ENCODE data around the gene TADA3. TPM values are rescaled to one million over a fixed set of nuclear protein-coding genes. Genes with fewer than 3 reads are reported as not detected.
A peak's percentile ranks its signal among the peaks of the same experiment; 100 is the strongest.

TADA3 gene
- total and polyA plus RNA-seq, 2 donors (not counting 1 experiment from before 2014, with no cell fraction given) = 51.2 to 87.9 TPM

DNA sequence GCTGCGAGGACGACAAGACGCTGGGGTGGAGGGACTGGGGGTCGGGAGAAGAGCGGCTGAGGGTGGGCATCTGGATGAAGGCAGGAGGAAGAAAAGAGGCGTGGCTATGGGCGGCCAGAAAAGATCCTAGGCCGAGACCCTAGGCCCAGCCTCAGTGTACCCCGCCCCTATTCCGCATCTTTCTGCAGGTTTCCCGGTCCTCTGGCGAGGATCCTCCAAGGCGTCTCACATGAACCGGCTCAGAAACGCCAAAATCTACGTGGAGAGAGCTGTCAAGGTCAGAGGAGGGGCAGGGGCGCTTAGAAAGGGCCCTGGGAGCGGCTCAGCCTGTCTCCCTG lies 18.1 kb upstream of the TADA3 start:
- TF ChIP-seq, protein P1, sequence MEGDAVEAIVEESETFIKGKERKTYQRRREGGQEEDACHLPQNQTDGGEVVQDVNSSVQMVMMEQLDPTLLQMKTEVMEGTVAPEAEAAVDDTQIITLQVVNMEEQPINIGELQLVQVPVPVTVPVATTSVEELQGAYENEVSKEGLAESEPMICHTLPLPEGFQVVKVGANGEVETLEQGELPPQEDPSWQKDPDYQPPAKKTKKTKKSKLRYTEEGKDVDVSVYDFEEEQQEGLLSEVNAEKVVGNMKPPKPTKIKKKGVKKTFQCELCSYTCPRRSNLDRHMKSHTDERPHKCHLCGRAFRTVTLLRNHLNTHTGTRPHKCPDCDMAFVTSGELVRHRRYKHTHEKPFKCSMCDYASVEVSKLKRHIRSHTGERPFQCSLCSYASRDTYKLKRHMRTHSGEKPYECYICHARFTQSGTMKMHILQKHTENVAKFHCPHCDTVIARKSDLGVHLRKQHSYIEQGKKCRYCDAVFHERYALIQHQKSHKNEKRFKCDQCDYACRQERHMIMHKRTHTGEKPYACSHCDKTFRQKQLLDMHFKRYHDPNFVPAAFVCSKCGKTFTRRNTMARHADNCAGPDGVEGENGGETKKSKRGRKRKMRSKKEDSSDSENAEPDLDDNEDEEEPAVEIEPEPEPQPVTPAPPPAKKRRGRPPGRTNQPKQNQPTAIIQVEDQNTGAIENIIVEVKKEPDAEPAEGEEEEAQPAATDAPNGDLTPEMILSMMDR (conservative IDR thresholded peaks at IDR 0.05 in 1 of 2, IDR thresholded peaks at IDR 0.05 in 1 of 2; ENCODE audit: low read depth in 1 of 2, low read length in 2 of 2) = no peak
- TF ChIP-seq EZH2 (IDR thresholded peaks at IDR 0.05; ENCODE audit: low read length, missing control alignments) = no peak
- Histone ChIP-seq H3K27ac (ENCODE audit: insufficient read depth, low read length) (peak overlapping the region; percentile 85), H3K4me3 (replicated peaks in 1 of 4; ENCODE audit: control extremely low read depth in 1 of 4, insufficient read depth in 1 of 4, low read depth in 3 of 4, low read length in 4 of 4) (peak overlapping the region; percentile 49 to 68 (median 54)), H3K27me3 (ENCODE audit: control insufficient read depth, insufficient read depth, low read length) (no peaks in the 10 kb centered on the region), H3K79me2 (ENCODE audit: control insufficient read depth, insufficient read depth, low read length) (no peaks in the 10 kb centered on the region), H2AFZ (ENCODE audit: low read length) (no peak overlapping the region), H3K36me3 (ENCODE audit: control insufficient read depth, insufficient read depth, low read length) (peaks cover 10% of the 10 kb centered on the region), H4K20me1 (ENCODE audit: control insufficient read depth, extremely low read depth, insufficient read depth, low read length) (no peaks in the 10 kb centered on the region), H3K9ac (ENCODE audit: insufficient read depth, low read length) (peak overlapping the region; percentile 76), H3K9me3 (ENCODE audit: control insufficient read depth, insufficient read depth, low read depth, low read length) (no peaks in the 10 kb centered on the region), H3K4me2 (ENCODE audit: extremely low read depth, insufficient read depth, low read length) (peak overlapping the region; percentile 82), H3K4me1 (ENCODE audit: control insufficient read depth, extremely low read depth, insufficient read depth, low read length) (peaks cover 3% of the 10 kb centered on the region)
- DNase-seq (ENCODE audit: low read depth in 2 of 2) = no peak

DNA sequence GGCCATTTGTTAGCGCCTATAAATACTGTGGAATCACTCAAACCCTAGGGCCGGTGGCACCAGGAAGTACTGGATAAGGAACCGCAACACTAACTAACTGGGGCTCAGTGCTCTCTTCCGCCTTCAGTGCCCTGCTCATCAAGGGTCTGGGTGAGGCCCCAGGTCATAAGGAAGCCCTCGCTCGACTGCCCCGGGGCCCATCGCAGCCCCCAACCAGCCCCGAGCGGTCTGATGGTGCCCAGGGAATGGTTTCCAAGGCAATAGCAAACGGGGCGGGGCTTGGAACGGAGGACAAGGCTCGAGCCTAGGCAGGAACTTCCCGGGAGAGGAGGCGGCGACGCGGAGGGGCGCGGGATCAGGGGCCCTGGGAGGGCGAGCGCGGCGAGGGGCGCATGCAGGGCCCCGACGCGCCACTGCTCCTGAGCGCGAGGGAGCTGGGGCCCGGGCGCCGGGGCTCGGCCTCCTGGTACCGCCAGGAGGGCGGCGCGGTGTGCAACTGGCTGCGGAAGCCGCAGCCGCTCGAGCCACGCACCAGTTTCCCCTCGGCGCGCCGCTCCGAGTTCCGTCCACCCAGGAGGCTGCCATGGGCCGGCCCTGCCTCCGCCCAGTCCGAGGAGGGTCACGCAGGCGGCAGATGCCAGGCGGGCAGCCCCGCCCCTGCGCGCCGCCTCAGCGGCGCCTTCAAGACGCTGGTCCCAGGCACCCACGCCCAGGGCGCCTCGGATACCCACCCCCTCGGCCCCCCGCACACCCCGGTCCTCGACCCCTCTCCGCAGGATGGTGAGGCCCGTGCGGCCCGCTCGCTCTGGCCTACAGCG lies 17.6 kb upstream of the TADA3 start, which contains the start of gene TTLL3:
Gene TTLL3, plus strand, starts transcription at position 648 of the 818 bp plus-strand sequence. CDS start 400 bp downstream, outside the sequence.
- TF ChIP-seq, protein P1 (conservative IDR thresholded peaks at IDR 0.05 in 1 of 2, IDR thresholded peaks at IDR 0.05 in 1 of 2; ENCODE audit: low read depth in 1 of 2, low read length in 2 of 2) = no peak
- peaks cover 13% of the 10 kb centered on the region for H3K36me3 ChIP-seq (ENCODE audit: control insufficient read depth, insufficient read depth, low read length)
- no peak within 1 kb of the TSS for H2AFZ ChIP-seq (ENCODE audit: low read length)
- peaks cover 3% of the 10 kb centered on the region for H3K4me1 ChIP-seq (ENCODE audit: control insufficient read depth, extremely low read depth, insufficient read depth, low read length)
- H4K20me1 ChIP-seq (ENCODE audit: control insufficient read depth, extremely low read depth, insufficient read depth, low read length) = no peaks in the 10 kb centered on the region
- peak within 1 kb of the TSS; percentile 76 for H3K9ac ChIP-seq (ENCODE audit: insufficient read depth, low read length)
- H3K79me2 ChIP-seq (ENCODE audit: control insufficient read depth, insufficient read depth, low read length) = no peaks in the 10 kb centered on the region
- peak within 1 kb of the TSS; percentile 49 to 68 (median 54) for H3K4me3 ChIP-seq (replicated peaks in 1 of 4; ENCODE audit: control extremely low read depth in 1 of 4, insufficient read depth in 1 of 4, low read depth in 3 of 4, low read length in 4 of 4)
- H3K4me2 ChIP-seq (ENCODE audit: extremely low read depth, insufficient read depth, low read length) = peak within 1 kb of the TSS; percentile 82
- peak within 1 kb of the TSS; percentile 85 for H3K27ac ChIP-seq (ENCODE audit: insufficient read depth, low read length)
- peak; percentile 53 to 60 for DNase-seq (ENCODE audit: low read depth in 2 of 2)
- H3K9me3 ChIP-seq (ENCODE audit: control insufficient read depth, insufficient read depth, low read depth, low read length) = no peaks in the 10 kb centered on the region
- H3K27me3 ChIP-seq (ENCODE audit: control insufficient read depth, insufficient read depth, low read length) = no peaks in the 10 kb centered on the region

DNA sequence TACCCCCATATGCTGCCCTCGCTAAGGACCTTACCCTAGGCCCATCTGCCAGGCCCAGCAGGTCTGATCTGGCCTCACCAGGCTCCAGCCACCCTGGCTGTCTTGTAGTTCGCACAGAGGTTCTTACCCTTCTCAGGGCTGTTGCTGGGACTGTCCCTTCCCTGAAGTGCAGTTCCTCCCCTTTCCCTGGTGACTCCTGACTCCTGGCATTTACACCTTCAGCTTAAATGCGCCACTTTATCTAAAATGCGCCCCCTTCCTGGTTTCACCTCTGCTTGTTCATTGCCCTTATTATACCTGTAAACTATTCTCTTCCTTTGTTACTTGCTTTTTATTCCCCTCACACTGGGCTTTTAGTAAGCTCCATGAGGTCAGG lies 17.0 kb upstream of the TADA3 start:
- H3K9me3 ChIP-seq (ENCODE audit: control insufficient read depth, insufficient read depth, low read depth, low read length) = no peaks in the 10 kb centered on the region
- no peak for DNase-seq (ENCODE audit: low read depth in 2 of 2)
- peaks cover 3% of the 10 kb centered on the region for H3K4me1 ChIP-seq (ENCODE audit: control insufficient read depth, extremely low read depth, insufficient read depth, low read length)
- H3K9ac ChIP-seq (ENCODE audit: insufficient read depth, low read length) = no peak overlapping the region
- H2AFZ ChIP-seq (ENCODE audit: low read length) = no peak overlapping the region
- no peak overlapping the region for H3K4me2 ChIP-seq (ENCODE audit: extremely low read depth, insufficient read depth, low read length)
- no peaks in the 10 kb centered on the region for H4K20me1 ChIP-seq (ENCODE audit: control insufficient read depth, extremely low read depth, insufficient read depth, low read length)
- H3K27ac ChIP-seq (ENCODE audit: insufficient read depth, low read length) = peak overlapping the region; percentile 85
- no peaks in the 10 kb centered on the region for H3K79me2 ChIP-seq (ENCODE audit: control insufficient read depth, insufficient read depth, low read length)
- H3K36me3 ChIP-seq (ENCODE audit: control insufficient read depth, insufficient read depth, low read length) = peaks cover 19% of the 10 kb centered on the region
- TF ChIP-seq, protein P1 (conservative IDR thresholded peaks at IDR 0.05 in 1 of 2, IDR thresholded peaks at IDR 0.05 in 1 of 2; ENCODE audit: low read depth in 1 of 2, low read length in 2 of 2) = no peak
- TF ChIP-seq EZH2 (IDR thresholded peaks at IDR 0.05; ENCODE audit: low read length, missing control alignments) = no peak
- H3K4me3 ChIP-seq (replicated peaks in 1 of 4; ENCODE audit: control extremely low read depth in 1 of 4, insufficient read depth in 1 of 4, low read depth in 3 of 4, low read length in 4 of 4) = peak overlapping the region in 2 of 4 experiments; percentile 43 to 68
- no peaks in the 10 kb centered on the region for H3K27me3 ChIP-seq (ENCODE audit: control insufficient read depth, insufficient read depth, low read length)

Data from fibroblast of lung (primary cell).